Mucosa of descending colon (tissue), 3 donors: ENCODE measurements around the gene MUC12. TPM values are rescaled to one million over a fixed set of nuclear protein-coding genes. Genes with fewer than 3 reads are reported as not detected.
"Not testable (repeated sequence)": the region's sequence is repeated elsewhere in the genome, so short reads cannot be mapped to it uniquely, and the experiment has no call there.

Source experiments
- ATAC-seq: fragments of 200-7000 bp; cut with Tn5 transposase; one replicate; pipeline ENCODE4 v1.9.1; 2020; ENCODE audit warnings: mild to moderate bottlenecking, moderate library complexity
- DNase-seq, 3 donors: peaks; one replicate each; pipeline ENCODE4 v3.0.0-alpha.2; 2020
- H3K36me3 ChIP-seq: fragments of 200-600 bp; one replicate; pipeline ENCODE4 v1.8.0; 2021; ENCODE audit warnings: low read depth, mild to moderate bottlenecking
- H3K4me1 ChIP-seq: fragments of 200-600 bp; one replicate; pipeline ENCODE4 v1.8.0; 2021; ENCODE audit warnings: low read depth, mild to moderate bottlenecking
- H3K4me3 ChIP-seq: fragments of 200-600 bp; one replicate; pipeline ENCODE4 v1.8.0; 2021; ENCODE audit warnings: mild to moderate bottlenecking
- H3K9me3 ChIP-seq: fragments of 200-600 bp; one replicate; pipeline ENCODE4 v1.8.0; 2021; ENCODE audit warnings: mild to moderate bottlenecking
- CTCF ChIP-seq: fragments of 200-600 bp; IDR thresholded peaks from one replicate; pipeline ENCODE4 v1.8.0; 2022; ENCODE audit warnings: antibody characterized with exemption, mild to moderate bottlenecking
- intact Hi-C, 2 donors: fragments of 100-400 bp; cut with DNase I in 1 of 2; cut with micrococcal nuclease in 1 of 2; formaldehyde crosslinking; loops; one replicate each; pipeline versions ENCODE4 v1.11.0 to v1.11.1; 2022; cut with DNase I, micrococcal nuclease
- total RNA-seq, 3 donors: library from RNA; stranded (reverse); fragmentation: NEBNext Ultra II Directional in 2 of 3; extraction: Animal tissue kit (Norgen Biotek cat#: 25700) in 2 of 3; gene quantifications; one replicate each; pipeline versions ENCODE4 v1.2.1 to v1.2.4, GENCODE V29; 2021 to 2023
- donor health status: DM: no; HTN: no; CAD: no; lungs with moderate emphysema.
- donor health status: DM: no; HTN: no; CAD: no.
- donor health status: DM: no; HTN: yes; CAD: no.

Gene MUC12
- total RNA-seq, 3 donors from 2014 or later, result 357 to 848 (median 814) TPM

- intact Hi-C loops, result loop anchor here (5.0 kb wide), 1 partner anchor 162 kb away; the partner anchor contains the start of gene ACHE (in 2 of the 2)
- DNase-seq (no peak), ATAC-seq (no peak)
- Histone ChIP-seq H3K36me3 (no peaks in the 10 kb centered on the region), H3K4me1 (no peaks in the 10 kb centered on the region), H3K4me3 (no peak overlapping the region), H3K9me3 (no peaks in the 10 kb centered on the region)
- TF ChIP-seq CTCF, result no peak
Measured at GRCh38 chr7:101059620-101059942, 90.2 kb downstream of the MUC12 start.

GRCh38 chr7:101060992-101061391, 91.6 kb downstream of the MUC12 start:
- Histone ChIP-seq H3K9me3 (no peaks in the 10 kb centered on the region), H3K4me1 (no peaks in the 10 kb centered on the region), H3K4me3 (no peak overlapping the region), H3K36me3 (no peaks in the 10 kb centered on the region)
- no peak for ATAC-seq
- TF ChIP-seq CTCF, result no peak
- no peak for DNase-seq
- intact Hi-C loops, result no loop called here

GRCh38 chr7:101064176-101064550, 94.8 kb downstream of the MUC12 start:
- intact Hi-C loops, H3K4me1 ChIP-seq, H3K4me3 ChIP-seq, H3K36me3 ChIP-seq, ATAC-seq, H3K9me3 ChIP-seq, DNase-seq: not testable (repeated sequence)

- H3K36me3 ChIP-seq, H3K4me3 ChIP-seq, H3K4me1 ChIP-seq, H3K9me3 ChIP-seq, DNase-seq, ATAC-seq, intact Hi-C loops: not testable (repeated sequence)
Measured at GRCh38 chr7:101065162-101065561, 95.8 kb downstream of the MUC12 start.

GRCh38 chr7:101066141-101066832, 96.9 kb downstream of the MUC12 start:
- Histone ChIP-seq H3K9me3 (no peaks in the 10 kb centered on the region), H3K4me3 (no peak overlapping the region), H3K36me3 (no peaks in the 10 kb centered on the region), H3K4me1 (no peaks in the 10 kb centered on the region)
- intact Hi-C loops, result no loop called here
- TF ChIP-seq CTCF, result no peak
- ATAC-seq, result no peak
- DNase-seq, result no peak

- Histone ChIP-seq H3K4me3 (no peak overlapping the region), H3K36me3 (no peaks in the 10 kb centered on the region), H3K9me3 (no peaks in the 10 kb centered on the region), H3K4me1 (no peaks in the 10 kb centered on the region)
- intact Hi-C loops, result no loop called here
- DNase-seq (no peak), ATAC-seq (no peak)
- no peak for TF ChIP-seq CTCF
Measured at GRCh38 chr7:101066833-101067177, 97.4 kb downstream of the MUC12 start.

- intact Hi-C loops, result no loop called here
- ATAC-seq (no peak), DNase-seq (no peak)
- no peak overlapping the region for H3K4me3 ChIP-seq
- H3K9me3 ChIP-seq, result no peaks in the 10 kb centered on the region
- no peaks in the 10 kb centered on the region for H3K4me1 ChIP-seq
- no peaks in the 10 kb centered on the region for H3K36me3 ChIP-seq
- no peak for TF ChIP-seq CTCF
Measured at GRCh38 chr7:101068401-101068800, 99.0 kb downstream of the MUC12 start.
